Cardiac fibroblast (primary cell): ENCODE results near the gene SH2D4B.

Experiments used
- DNase-seq, 2 donors: peaks; one replicate each; pipeline versions ENCODE4 v3.0.0 to v3.0.0-alpha.2; 2010; ENCODE audit warnings: low read depth in 2 of 2
- H3K4me3 ChIP-seq, 2 donors: replicated peaks in 1 of 2; 1 replicate in 1 of 2; 2 replicates in 1 of 2; pipeline ENCODE4 v1.5.1; 2011; ENCODE audit warnings: low read depth in 2 of 2, low read length in 2 of 2, mild to moderate bottlenecking in 2 of 2, moderate library complexity in 1 of 2
- CTCF ChIP-seq: IDR thresholded peaks from one replicate; pipeline ENCODE4 v1.5.1; 2011; ENCODE audit warnings: low read depth, mild to moderate bottlenecking, low read length, inconsistent platforms

The SH2D4B gene

GRCh38 chr10:80552151-80552646, 14.5 kb downstream of the SH2D4B start:
- TF ChIP-seq CTCF: no peak
- peak in 1 of 2 donors; percentile 6 for DNase-seq

GRCh38 chr10:80553436-80553835, 15.7 kb downstream of the SH2D4B start:
- H3K4me3 ChIP-seq: no peak overlapping the region
- no peak for TF ChIP-seq CTCF
- no peak for DNase-seq

More at GRCh38 chr10:80552151-80552646, 14.5 kb downstream of the SH2D4B start:
- H3K4me3 ChIP-seq: no peak overlapping the region

GRCh38 chr10:80554050-80554449, 16.3 kb downstream of the SH2D4B start:
- no peak for TF ChIP-seq CTCF
- H3K4me3 ChIP-seq: no peak overlapping the region
- no peak for DNase-seq

GRCh38 chr10:80555415-80555814, 17.7 kb downstream of the SH2D4B start:
- TF ChIP-seq CTCF: no peak
- H3K4me3 ChIP-seq: no peak overlapping the region
- DNase-seq: no peak

GRCh38 chr10:80561950-80562349, 24.2 kb downstream of the SH2D4B start:
- no peak overlapping the region for H3K4me3 ChIP-seq
- TF ChIP-seq CTCF: no peak
- no peak for DNase-seq

- no peak overlapping the region for H3K4me3 ChIP-seq
- TF ChIP-seq CTCF: peak; percentile 4
- no peak for DNase-seq
These were observed 29.6 kb downstream of the SH2D4B start for GRCh38 chr10:80567292-80567691.
